NK-92 (cell line): ENCODE data around the gene MRPS6.

Source experiments
- DNase-seq: peaks from one replicate; lab custom pipeline; 2025; ENCODE audit not compliant: unreplicated experiment; lab: John Stamatoyannopoulos, UW

Gene MRPS6

GRCh38 chr21:34179204-34179935 is 106.0 kb downstream of the MRPS6 start:
- DNase-seq, result no peak

GRCh38 chr21:34180407-34180806 is 107.0 kb downstream of the MRPS6 start:
- DNase-seq, result no peak

- DNase-seq, result no peak
Observed at GRCh38 chr21:34180826-34181359, 107.5 kb downstream of the MRPS6 start.

- no peak for DNase-seq
Observed at GRCh38 chr21:34181431-34182039, 108.2 kb downstream of the MRPS6 start.

- DNase-seq, result no peak
Observed at GRCh38 chr21:34182436-34182835, 109.1 kb downstream of the MRPS6 start.

GRCh38 chr21:34183331-34183928 is 110.1 kb downstream of the MRPS6 start:
- no peak for DNase-seq

GRCh38 chr21:34184232-34184631 is 110.9 kb downstream of the MRPS6 start:
- DNase-seq, result no peak

GRCh38 chr21:34185026-34185750 is 111.8 kb downstream of the MRPS6 start:
- no peak for DNase-seq

- DNase-seq, result no peak
Observed at GRCh38 chr21:34186109-34186719, 112.8 kb downstream of the MRPS6 start.

- no peak for DNase-seq
Observed at GRCh38 chr21:34187935-34188334, 114.6 kb downstream of the MRPS6 start.

GRCh38 chr21:34189506-34189905 is 116.1 kb downstream of the MRPS6 start:
- DNase-seq, result no peak

- no peak for DNase-seq
Observed at GRCh38 chr21:34190576-34191321, 117.4 kb downstream of the MRPS6 start.

GRCh38 chr21:34191876-34192275 is 118.5 kb downstream of the MRPS6 start:
- no peak for DNase-seq
